OCI-LY7 (cell line): ENCODE measurements around the gene KIF26A. TPM values are rescaled to one million over a fixed set of nuclear protein-coding genes. Genes with fewer than 3 reads are reported as not detected.

ENCODE experiments used
- BruUV-seq: library from RNA; stranded (reverse); fragments of 400-500 nt; replicated peaks from 2 replicates; lab custom pipeline; 2021; lab: Mats Ljungman, UMichigan
- CTCF ChIA-PET: fragments of 300-600 bp; sonication (Branson Sonifier 250); formaldehyde crosslinking; loops from one replicate; lab custom pipeline; 2022; ENCODE audit warnings: antibody characterized with exemption; ENCODE audit not compliant: unreplicated experiment; lab: Charles Lee
- POLR2A ChIA-PET: fragments of 300-600 bp; sonication (Branson Sonifier 250); formaldehyde crosslinking; loops from one replicate; lab custom pipeline; 2022; ENCODE audit warnings: antibody characterized with exemption; lab: Charles Lee
- DNase-seq: peaks from one replicate; pipeline ENCODE4 v3.0.0-alpha.2; 2015; ENCODE audit warnings: low spot score
- H2AFZ ChIP-seq: fragments of 200-600 bp; sonication (generic), shearing (Covaris generic); 2 replicates; pipeline ENCODE4 v1.6.1; 2014; ENCODE audit warnings: mild to moderate bottlenecking, antibody characterized with exemption, low read length, moderate library complexity
- H3K27ac ChIP-seq: fragments of 200-600 bp; sonication (generic); 2 replicates; pipeline ENCODE4 v1.5.1; 2014; ENCODE audit warnings: mixed run types, low read depth, mild to moderate bottlenecking, moderate library complexity, low read length, inconsistent platforms; ENCODE audit not compliant: poor library complexity, severe bottlenecking
- H3K36me3 ChIP-seq: fragments of 200-600 bp; sonication (generic); 2 replicates; pipeline ENCODE4 v1.6.1; 2014; ENCODE audit warnings: mild to moderate bottlenecking, antibody characterized with exemption, low read length, moderate library complexity, mixed read lengths; ENCODE audit not compliant: insufficient read depth
- H3K4me1 ChIP-seq: fragments of 200-600 bp; sonication (generic); 2 replicates; pipeline ENCODE4 v1.5.1; 2014; ENCODE audit warnings: mild to moderate bottlenecking, low read length; ENCODE audit not compliant: insufficient read depth, poor library complexity, severe bottlenecking
- H3K4me2 ChIP-seq: fragments of 200-600 bp; sonication (generic); 2 replicates; pipeline ENCODE4 v1.6.1; 2014; ENCODE audit warnings: mild to moderate bottlenecking, low read length
- H3K4me3 ChIP-seq: fragments of 200-600 bp; sonication (generic); 2 replicates; pipeline ENCODE4 v1.5.1; 2014; ENCODE audit warnings: mild to moderate bottlenecking, low read depth, low read length; ENCODE audit not compliant: poor library complexity, severe bottlenecking
- H3K79me2 ChIP-seq: fragments of 200-600 bp; sonication (generic); 2 replicates; pipeline ENCODE4 v1.6.1; 2016; ENCODE audit warnings: low read depth, mild to moderate bottlenecking, low read length, moderate library complexity, mixed read lengths; ENCODE audit not compliant: insufficient read depth
- H3K9me2 ChIP-seq: fragments of 200-600 bp; sonication (generic); 2 replicates; pipeline ENCODE4 v1.6.1; 2016; ENCODE audit warnings: mild to moderate bottlenecking, low read length, mixed read lengths; ENCODE audit not compliant: insufficient read depth
- H3K9me3 ChIP-seq: fragments of 200-600 bp; sonication (generic); 2 replicates; pipeline ENCODE4 v1.6.1; 2014; ENCODE audit warnings: mild to moderate bottlenecking, mixed run types, low read length, mixed read lengths
- H4K20me1 ChIP-seq: fragments of 200-600 bp; sonication (generic); 2 replicates; pipeline ENCODE4 v1.6.1; 2014; ENCODE audit warnings: mild to moderate bottlenecking, antibody characterized with exemption, low read length, moderate library complexity, mixed read lengths; ENCODE audit not compliant: insufficient read depth
- EZH2phosphoT487 ChIP-seq: fragments of 200-600 bp; sonication (generic); IDR thresholded peaks from 2 replicates; pipeline ENCODE4 v1.6.1; 2018; ENCODE audit warnings: low read depth, borderline replicate concordance, mild to moderate bottlenecking, mixed run types, antibody characterized with exemption, low read length, moderate library complexity, mixed read lengths
- intact Hi-C: fragments of 100-400 bp; cut with micrococcal nuclease; formaldehyde crosslinking; loops from one replicate; pipeline ENCODE4 v1.10.0; 2022; ENCODE audit not compliant: unreplicated experiment
- total RNA-seq, 2 experiments: library from RNA; depleted of rRNA in 1 of 2; stranded (reverse); fragments of >200 nt in 1 of 2; shearing (Covaris generic) in 1 of 2; gene quantifications; 2 replicates each; pipeline ENCODE4 v1.2.3, GENCODE V29; 2014 to 2022
- TF ChIP-seq, protein P1 (sequence below): fragments of 200-600 bp; sonication (generic); conservative IDR thresholded peaks from 2 replicates; pipeline ENCODE4 v1.5.1; 2014; ENCODE audit warnings: mild to moderate bottlenecking, antibody characterized with exemption, low read length, moderate library complexity, mixed read lengths

KIF26A gene
- total RNA-seq, 2 experiments from 2014 or later = not detected

DNA sequence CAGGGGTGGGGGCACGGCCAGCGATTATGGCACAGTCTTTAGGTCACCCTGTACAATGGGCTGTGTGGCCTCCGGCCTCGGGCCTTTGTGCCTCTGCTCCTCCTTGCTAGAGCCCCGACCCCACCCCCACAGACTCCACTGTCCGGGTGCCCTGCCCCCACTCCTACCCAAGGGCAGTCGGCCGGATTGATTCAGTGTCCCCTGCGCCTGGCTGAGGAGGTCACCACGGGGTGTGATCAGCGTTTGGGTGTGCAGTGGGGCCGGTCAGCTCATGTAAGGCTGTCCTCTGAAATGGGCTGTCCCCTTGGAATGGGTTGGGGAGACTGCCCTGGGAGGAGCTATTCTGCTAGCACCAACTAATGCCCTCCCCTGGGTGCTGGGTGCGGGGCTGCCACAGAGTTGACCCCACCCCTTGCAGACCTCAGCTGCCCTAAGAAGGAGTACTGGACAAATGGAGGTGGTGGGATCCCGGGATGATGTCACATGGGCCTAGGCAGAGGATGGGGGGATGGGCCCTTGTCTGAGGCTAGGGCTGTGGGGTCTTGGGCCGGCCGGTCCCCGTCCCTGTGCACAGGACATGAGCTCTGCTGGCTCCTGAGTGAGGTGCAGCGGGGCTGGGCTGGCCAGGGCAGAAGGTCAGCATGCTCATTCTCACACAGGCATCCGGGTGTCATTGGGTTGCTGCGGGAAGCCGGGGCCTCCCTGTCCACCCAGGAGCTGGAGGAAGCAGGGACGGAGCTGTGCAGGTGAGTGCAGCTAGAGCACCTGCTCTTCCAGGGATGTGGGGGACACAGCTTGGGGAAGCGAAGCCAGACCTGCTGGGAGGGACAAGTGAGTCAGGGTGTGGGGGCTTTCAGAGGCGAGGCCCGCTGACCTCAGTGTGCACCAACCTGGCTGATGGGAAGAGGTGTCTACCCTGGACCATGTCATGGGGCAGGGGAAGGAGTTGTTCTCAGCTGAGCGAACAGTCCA lies 29.5 kb upstream of the KIF26A start:
- H3K36me3 ChIP-seq = no peaks in the 10 kb centered on the region
- BruUV-seq = no TSS peak
- no peak overlapping the region for H3K27ac ChIP-seq
- POLR2A ChIA-PET = no interaction called here
- H3K79me2 ChIP-seq = no peaks in the 10 kb centered on the region
- H2AFZ ChIP-seq = no peak overlapping the region
- CTCF ChIA-PET = no interaction called here
- no peaks in the 10 kb centered on the region for H3K9me3 ChIP-seq
- H3K4me2 ChIP-seq = no peak overlapping the region
- H3K4me3 ChIP-seq = no peak overlapping the region
- DNase-seq = no peak
- TF ChIP-seq, protein P1, sequence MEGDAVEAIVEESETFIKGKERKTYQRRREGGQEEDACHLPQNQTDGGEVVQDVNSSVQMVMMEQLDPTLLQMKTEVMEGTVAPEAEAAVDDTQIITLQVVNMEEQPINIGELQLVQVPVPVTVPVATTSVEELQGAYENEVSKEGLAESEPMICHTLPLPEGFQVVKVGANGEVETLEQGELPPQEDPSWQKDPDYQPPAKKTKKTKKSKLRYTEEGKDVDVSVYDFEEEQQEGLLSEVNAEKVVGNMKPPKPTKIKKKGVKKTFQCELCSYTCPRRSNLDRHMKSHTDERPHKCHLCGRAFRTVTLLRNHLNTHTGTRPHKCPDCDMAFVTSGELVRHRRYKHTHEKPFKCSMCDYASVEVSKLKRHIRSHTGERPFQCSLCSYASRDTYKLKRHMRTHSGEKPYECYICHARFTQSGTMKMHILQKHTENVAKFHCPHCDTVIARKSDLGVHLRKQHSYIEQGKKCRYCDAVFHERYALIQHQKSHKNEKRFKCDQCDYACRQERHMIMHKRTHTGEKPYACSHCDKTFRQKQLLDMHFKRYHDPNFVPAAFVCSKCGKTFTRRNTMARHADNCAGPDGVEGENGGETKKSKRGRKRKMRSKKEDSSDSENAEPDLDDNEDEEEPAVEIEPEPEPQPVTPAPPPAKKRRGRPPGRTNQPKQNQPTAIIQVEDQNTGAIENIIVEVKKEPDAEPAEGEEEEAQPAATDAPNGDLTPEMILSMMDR = no peak
- no peak for TF ChIP-seq EZH2phosphoT487
- H3K9me2 ChIP-seq = no peaks in the 10 kb centered on the region
- no peaks in the 10 kb centered on the region for H4K20me1 ChIP-seq
- H3K4me1 ChIP-seq = no peaks in the 10 kb centered on the region
- intact Hi-C loops = no loop called here

DNA sequence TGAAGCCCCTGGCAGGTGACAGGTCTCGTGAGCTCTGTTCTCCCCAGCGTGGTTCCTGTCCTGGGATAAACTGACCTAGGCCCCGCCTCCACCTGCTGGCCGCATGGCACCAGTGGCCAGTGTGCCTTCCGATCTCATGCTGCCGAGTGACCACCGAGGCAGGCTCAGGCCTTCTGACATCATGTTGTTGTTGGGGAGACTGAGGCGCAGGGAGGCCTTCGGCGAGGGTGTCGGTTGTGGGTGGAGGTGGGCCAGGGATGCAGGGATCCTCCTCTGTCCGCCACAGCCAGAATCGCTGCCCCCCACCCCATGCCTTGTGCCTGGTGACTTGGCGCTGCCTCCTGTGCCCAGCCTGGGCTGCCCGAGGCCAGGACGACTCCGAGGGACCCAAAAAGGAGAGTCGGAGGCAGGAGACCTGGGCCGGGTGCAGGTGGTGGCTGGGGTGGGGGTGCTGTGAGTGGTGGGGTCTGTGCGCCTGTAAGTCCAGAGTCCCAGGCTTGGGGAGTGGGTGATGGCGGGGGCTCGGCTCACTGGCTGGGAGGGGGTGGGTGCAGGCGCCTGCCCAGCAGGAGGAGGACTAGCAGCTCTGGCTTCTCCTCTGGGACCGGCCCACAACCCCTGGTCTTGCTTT lies 28.5 kb upstream of the KIF26A start:
- CTCF ChIA-PET = no interaction called here
- TF ChIP-seq, protein P1 = no peak
- no peak for TF ChIP-seq EZH2phosphoT487
- H3K4me2 ChIP-seq = no peak overlapping the region
- H3K27ac ChIP-seq = no peak overlapping the region
- no peaks in the 10 kb centered on the region for H3K9me3 ChIP-seq
- no peaks in the 10 kb centered on the region for H3K79me2 ChIP-seq
- no peak for DNase-seq
- intact Hi-C loops = no loop called here
- no peaks in the 10 kb centered on the region for H4K20me1 ChIP-seq
- H3K9me2 ChIP-seq = no peaks in the 10 kb centered on the region
- no peak overlapping the region for H3K4me3 ChIP-seq
- no peaks in the 10 kb centered on the region for H3K36me3 ChIP-seq
- no TSS peak for BruUV-seq
- POLR2A ChIA-PET = no interaction called here
- H2AFZ ChIP-seq = no peak overlapping the region
- no peaks in the 10 kb centered on the region for H3K4me1 ChIP-seq
